Dermis blood vessel endothelial cell (primary cell): ENCODE results near the gene ADISSP. TPM values are rescaled to one million over a fixed set of nuclear protein-coding genes. Genes with fewer than 3 reads are reported as not detected.

Experiments
- DNase-seq: peaks from one replicate; pipeline ENCODE4 v3.0.0; 2010
- total RNA-seq: library from RNA; depleted of rRNA; stranded (reverse); fragments of >200 nt; gene quantifications from 2 replicates; pipeline ENCODE4 v1.2.3, GENCODE V29; 2014

ADISSP gene
- total RNA-seq, 1 donor from 2014 or later, result 12.1 TPM

DNA sequence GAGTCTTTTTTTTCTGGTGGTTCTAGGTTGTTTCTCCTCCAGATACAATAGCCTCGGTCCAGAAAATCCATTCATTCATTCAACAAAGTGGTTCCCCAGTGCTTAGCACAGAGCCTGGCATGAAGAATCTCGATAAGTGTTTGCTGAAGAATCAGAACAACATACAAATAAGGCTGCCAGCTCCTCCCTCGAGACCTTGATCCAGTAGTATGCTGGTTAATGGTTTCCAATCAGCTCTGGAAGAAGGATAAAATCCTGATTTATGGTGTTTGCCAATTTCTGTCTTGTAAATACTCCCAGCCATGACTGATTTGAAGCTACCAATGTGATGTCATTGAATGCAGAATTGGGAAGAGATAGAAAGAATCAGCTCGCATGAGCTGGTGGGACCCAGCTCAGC is 31.8 kb downstream of the ADISSP start:
- DNase-seq, result no peak

DNA sequence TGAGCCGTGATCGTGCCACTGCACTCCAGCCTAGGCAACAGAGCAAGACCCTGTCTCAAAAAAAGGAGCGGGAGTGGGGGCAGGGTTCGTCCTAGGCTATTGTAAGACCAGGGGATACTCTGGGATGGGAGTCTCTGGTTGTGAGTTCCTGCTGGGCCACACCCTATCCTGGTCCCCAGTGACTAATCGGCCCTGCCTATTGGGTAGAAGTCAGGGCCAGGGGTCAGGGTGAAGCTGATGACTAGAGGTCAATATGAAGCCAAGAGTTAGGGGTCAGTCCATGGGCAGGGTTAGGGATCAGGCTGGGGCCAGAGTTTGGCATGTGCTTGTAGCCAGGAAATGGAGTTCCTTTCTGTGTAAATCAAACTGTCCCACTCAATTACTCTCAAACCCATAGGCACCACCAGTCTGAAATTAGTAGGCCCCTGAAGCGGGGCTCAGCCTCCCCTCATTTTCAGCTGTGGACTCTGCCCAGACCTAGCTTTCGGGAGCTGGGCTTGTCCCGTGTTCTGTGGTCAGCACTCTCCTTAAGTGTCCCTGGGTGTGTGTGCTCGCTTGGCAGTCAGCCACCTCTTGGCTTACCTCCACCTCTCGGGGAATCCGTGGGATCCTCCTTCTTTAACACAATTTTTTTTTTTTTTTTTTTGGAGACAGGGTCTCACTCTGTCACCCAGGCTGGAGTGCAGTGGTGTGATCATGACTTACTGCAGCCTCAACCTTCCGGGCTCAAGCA is 33.3 kb downstream of the ADISSP start:
- DNase-seq, result no peak

DNA sequence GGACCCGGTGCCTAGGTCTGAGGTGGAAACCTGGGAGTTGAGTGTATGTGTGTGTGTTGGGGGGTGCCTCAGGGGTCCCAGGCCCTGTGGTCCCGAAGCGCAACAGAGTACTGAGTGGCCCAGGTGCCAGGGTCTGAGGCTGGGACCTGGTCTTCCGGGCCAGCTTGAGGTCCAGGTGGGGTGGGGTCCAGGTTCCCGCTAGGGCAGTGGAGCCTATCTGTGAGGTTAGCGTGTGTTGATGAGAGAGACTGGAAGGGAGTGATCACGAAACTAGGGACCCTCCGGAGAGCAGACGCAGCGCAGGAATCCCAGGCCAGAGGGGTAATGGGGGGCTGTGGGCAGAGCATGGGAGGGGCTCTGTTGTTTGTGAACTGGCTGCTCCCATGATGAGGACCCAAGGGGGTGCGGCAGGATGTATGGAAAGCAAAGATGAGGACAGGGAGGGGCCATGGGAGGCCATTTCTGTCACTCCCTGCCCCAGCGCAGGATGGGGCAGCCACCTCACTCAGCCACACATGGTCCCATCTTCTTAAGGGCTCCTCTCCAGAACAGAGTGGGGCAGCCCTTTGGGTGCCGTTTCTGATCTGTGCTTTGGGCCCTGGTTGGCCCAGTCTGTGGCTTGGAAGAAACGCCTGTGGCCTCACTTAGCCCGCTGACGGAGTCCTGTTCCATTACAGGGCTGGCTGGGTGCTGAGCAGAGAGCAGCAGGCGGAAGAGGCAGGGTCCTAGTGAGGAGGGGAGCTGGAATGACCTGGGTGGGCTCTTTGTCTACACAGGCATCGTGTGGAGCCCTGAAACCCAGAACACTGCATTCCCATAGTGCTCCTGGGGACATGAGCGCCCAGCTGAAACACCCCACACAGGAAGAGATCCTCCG is 34.2 kb downstream of the ADISSP start:
- no peak for DNase-seq

DNA sequence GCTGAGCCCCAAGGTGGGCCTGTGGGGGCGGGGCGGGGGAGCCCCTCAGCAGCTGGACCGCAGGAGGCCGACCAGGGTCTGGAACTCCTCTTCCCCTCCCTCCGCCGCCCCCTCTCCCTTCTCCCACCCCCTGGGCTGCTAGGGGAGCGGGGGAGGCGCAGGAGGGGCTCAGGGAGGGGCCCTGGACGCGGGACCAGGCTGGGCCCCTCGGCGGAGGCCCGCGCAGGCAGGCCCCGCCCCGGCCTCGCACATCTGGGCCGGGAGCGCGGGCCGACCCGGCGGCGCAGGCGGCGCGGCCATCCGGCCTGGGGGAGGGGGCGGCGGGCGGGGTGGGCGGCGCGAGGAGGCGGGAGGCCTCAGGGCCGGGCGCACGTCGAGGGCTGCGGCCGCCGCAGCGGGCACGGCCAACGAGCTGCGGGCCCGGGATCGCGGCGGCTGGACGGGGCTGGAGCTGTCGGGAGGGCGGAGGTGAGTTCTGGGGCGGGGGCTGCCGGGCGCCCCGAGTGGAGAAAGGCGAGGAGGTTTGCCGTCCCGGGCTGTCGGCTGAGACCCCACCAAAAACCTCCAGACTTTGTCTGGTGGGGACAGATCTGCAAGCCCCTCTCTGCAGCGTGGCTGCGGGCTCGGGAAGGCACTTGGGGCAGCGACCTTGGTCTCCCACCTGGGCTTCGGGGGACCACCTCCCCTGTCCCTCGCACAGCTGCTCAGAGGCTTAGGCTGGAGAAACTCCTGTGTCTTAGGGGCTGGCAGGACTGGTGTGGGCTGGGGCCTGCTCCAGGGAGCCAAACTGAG is 35.0 kb downstream of the ADISSP start, which contains the start of gene HSPA12B:
Gene HSPA12B, plus strand, starts transcription at position 359 of the 792 bp plus-strand sequence. CDS start 5,990 bp downstream, outside the sequence.
- DNase-seq, result peak; percentile 13

DNA sequence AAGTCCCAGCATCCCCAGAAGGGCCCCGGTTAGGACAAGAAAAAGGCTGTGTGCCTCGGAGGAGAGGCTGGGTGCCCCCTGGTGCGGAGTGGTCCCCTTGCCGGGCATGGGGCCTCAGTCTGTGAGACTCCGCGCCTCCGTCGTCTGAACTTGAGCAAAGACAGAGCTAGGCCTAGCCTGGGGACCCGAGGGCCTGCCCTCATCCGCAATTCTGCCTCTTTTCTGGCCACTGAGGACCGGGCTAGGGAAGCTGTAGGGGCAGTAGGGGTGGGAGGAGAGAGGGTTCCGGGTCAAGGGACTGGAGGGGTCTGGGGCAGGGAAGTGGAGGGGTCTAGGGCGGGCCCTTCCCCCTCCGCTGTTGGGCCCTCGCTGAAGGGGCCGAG is 35.6 kb downstream of the ADISSP start:
- DNase-seq, result no peak

DNA sequence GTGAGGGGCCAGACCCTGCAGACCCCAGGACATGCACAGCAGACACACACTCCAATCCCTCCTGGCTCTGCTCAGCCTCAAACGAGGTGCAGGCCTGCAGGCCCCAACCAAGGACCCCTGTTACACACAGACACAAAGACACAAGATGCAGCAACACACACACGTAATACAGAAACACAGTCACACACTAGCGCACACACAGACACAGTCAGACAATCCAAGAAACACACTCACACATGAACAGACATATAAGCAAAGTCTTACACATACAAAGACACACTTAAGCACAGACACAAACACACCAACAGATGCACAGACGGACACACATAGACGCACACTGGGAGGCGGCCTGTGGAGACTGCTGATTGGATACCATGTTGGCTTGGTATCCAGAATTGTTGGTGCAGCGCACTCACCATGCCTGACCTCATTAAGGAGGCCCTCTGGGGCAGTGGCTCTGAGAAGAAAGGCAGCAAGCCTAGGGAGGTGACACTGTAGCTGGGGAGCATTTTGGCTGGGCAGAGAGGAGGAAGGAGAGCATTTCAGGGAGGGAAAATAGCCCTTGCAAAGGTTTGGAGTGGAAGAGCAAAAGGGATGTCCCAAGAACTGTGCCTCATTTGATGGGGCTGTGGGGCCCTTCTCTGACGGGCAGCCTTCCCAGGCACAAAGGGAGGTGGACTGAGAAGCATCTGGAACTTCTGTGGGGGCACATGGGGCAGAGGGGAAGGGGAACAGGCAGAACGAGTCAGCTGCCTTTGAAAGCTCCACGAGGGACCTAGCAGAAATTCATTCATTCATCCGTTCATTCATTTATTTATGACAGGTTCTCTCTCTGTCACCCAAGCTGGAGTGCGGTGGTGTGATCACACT is 36.5 kb downstream of the ADISSP start:
- DNase-seq, result no peak

DNA sequence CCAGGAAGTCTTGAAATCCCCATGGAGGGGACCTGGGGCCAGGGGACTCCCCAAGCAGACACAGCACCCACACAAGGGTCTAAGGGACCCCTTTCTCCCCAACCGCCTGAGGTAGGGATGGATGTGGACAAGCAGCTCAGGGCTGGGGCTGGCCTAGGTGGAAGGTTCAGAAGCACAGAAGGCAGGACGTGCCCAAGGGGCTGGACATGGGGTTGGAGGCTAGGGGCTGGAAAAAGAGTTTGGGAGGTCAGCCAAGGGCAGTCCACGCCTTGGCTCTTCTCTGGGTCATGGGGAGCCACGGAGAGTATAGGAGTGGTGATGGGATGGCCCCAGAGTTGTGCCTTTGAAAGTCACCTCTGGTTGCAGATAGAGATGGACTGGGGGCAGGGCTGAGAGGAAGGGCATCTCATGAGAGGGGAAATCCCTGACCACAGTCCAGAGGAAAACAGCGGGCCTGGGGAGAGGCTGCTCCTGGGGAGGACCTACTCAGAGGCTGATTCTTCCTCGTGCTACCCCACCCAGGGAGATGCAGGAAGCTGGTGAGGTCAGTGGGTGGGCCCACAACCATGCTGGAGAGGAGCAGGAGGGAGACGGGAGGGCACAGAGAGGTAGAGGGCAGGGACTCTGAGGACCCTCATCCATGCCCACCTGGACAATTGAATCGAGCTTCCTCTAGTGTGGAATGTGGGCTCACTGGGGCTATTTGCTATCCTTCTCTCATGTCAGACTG is 37.6 kb downstream of the ADISSP start:
- no peak for DNase-seq

DNA sequence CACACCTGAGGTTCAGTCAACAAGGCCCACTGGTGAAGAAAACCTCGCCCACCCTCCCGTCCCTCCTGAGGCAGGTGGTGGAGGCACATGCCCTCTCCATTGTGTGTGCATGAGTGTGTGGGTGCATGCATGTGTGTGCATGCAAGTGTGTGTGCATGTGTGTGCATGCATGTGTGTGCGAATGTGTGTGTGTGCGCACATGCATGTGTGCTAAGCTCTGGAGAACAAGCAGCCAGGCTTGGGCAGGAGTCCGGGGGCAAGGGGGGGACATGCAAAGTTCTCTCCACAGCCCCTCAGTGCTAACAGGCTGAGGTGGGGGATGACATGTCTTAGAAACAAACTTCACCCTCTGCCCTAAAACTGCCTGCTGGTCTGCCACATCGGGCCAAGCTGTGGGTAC is 38.2 kb downstream of the ADISSP start:
- no peak for DNase-seq

DNA sequence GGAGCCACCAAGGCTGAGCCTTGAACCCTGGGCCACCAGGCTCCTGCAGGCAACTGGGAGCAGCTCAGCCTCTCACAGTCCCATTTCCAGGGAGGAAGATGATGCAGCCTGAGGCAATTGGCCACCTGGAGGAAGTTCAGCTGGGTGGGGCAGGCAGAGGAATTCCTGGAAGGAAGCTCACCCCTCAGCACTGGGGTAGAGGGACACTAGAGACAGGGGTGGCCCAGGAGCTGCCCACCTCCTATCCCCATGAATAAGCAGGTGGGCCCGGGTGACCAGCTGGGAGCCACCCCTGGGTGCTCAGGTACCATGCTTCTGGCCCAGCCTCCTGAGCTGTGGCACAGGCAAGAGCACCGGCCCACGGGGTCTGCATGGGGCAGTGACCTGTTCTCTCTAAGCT is 38.7 kb downstream of the ADISSP start:
- no peak for DNase-seq

DNA sequence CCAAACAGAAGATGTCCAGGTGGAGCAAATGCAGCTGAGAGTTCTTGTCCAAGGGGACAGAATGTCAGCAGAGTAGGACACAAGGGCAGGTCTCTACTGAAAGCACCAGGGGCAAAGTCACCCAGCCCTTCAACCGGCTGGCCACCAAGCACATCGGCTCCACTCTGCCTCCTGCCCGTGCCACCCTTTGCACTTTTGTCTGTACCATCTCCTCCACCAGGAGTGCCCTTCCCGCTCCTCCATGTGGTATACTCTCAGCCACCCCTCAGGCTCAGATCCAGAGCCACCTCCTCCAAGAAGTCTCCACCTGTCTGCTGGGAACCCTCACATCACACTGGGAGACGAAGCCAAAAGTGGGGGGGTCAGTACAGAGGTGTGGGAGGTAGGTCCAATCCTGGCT is 39.2 kb downstream of the ADISSP start:
- no peak for DNase-seq

DNA sequence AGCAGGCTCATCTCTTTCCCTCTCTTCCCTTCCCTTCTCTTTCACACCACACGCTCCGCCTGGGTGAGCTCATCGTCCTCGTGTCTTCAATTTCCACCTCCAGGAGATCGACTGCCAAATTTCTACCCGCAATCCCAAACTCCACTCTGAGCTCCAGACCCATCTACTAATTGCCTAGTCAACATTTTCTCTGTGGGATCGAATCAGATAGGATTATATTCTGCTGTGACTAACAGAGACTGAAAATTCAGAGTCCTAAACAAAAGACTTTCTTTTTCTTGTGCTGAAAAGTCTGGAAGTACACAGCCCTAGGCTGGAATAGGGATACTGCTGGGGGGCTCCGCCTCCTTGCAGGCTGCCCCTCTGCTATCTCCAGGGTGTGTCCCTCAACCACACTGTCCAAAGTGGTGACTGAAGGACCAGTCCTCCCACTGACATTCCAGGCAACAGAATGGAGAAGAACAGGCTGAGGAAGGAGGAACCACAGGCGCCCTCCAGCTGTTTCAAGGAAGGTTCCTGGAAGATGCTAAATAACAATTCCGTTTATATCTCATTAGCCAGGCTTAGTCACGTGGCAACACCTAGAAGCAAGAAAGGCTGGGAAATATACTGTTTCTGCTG is 40.0 kb downstream of the ADISSP start:
- DNase-seq, result no peak

DNA sequence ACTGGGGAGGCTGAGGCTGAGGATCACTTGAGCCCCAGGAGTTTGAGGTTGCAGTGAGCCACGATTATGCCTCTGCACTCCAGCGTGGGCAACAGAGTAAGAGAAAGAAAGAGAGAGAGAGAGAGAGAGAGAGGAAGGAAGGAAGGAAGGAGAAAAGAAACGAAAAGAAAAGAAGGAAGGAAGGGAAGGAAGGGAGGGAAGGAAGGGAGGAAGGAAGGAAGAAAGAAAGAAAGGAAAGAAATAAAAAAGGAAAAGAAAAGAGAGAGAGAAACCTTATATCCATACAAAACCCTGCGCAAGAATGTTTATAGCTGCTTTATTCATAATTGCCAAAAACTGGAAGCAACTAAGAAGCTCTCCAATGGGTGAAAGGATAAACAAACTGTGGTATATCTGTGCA is 43.2 kb downstream of the ADISSP start:
- no peak for DNase-seq

DNA sequence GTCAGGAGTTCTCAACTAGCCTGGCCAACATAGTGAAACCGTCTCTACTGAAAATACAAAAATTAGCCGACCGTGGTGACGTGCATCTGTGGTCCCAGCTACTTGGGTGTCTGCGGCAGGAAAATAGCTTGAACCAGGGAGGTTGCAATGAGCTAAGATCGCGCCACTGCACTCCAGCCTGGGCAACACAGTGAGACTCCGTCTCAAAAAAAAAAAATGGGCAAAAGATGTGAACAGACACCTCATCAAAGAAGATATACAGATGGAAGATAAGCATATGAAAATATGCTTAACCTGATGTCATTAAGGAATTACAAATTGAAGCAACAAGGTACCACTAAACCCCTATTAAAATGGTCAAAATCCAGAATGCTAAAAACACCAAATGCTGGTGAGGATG is 44.3 kb downstream of the ADISSP start:
- DNase-seq, result no peak

DNA sequence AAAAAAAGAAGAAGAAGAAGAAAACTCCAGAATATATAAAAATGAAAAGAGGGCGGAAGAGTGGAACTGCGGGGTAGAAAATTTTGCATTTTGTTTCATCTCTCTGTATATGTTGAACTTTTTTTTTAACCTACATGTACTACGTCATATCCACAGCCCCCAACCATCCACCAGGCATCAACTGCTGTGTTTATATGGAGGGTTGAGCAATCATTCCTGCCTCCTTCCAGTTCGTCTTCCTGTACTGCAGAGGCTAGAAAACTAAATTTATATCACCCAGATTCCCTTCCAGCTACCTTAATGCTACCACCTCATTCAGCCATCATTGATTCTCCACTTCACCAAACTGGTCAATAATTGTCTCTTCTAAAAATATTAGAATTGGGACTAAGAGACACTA is 45.6 kb downstream of the ADISSP start:
- DNase-seq, result no peak

DNA sequence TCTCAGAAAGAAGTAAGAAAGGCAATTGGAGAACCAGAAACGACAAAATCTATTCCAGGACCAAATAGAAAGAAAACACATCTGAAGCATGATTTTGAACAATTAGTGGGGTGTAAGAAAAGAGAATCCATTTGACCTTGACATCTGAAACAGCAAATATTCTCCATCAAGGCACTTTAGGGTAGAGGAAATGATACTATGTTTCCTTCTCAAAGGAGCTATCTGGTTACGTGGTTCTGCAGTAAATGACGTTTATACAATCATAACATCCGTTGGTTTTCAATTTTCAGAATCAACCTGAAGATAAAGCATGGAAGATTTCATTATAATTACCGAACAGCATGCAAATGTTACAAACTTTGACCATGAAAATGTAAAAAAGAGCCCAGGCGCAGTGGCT is 46.9 kb downstream of the ADISSP start:
- DNase-seq, result no peak

DNA sequence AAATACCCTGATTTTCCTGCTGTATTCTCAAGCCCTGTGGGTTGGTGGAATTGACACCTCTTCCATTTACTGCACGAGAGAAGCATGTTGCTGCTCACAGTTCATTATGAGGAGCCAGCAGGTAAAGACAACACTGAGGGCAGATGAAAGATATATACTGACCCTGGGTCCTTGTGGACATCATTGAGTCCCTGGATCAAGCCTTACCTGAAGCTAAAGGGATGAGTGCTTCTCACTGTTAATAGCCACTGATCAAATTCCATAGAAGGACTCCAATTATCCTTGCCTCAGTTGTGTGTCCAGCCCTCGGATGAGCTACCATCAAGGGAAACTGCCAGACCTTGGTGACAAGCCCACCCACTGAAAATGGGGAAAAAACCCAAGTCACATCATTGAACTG is 47.5 kb downstream of the ADISSP start:
- DNase-seq, result no peak

DNA sequence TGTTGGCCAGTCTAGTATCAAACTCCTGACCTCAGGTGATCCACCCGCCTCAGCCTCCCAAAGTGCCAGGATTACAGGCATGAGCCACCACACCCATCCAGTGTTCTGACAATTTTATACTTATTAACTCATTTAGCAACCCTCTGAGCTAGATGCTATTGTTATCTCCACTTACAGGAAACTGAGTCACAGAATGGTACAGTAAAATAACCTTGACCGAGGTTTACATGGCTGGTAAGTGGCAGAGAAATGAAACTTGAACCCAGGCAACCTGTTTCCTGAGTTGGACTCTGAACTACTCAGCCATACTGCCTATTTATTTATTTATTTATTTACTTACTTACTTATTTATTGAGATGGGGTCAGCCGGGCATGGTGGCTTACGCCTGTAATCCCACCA is 48.5 kb downstream of the ADISSP start:
- DNase-seq, result peak; percentile 50

DNA sequence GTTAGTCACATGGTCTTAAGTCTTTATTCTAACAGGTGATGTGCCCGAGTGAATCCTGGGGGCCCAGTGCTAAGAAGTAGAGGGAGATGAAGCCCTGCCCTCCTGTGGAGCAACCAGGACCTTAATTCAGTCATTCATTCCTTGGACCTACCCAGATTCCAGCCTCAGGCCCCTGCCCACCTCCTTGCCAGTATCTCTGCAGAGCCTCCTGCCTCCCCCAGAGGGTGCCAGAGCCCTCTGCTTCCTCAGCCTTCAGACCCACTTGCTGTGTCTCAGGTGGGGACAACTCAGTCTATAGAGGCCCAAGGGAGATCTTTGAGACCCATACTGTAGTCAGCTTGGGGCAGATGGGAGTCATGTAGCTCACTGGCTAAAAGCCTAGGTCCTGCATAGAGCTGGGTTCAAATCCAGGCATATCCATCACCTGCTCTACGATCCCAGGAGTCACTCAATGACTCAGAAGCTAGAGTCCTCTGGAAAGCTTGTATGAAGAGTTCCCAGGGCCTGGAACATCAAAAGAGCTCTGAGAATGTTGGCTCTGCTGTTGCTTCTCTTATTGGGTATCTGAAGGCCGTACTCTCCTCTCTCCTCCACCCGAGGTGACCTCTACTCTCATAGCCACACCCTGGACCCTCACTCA is 51.2 kb downstream of the ADISSP start:
- DNase-seq, result peak; percentile 80

DNA sequence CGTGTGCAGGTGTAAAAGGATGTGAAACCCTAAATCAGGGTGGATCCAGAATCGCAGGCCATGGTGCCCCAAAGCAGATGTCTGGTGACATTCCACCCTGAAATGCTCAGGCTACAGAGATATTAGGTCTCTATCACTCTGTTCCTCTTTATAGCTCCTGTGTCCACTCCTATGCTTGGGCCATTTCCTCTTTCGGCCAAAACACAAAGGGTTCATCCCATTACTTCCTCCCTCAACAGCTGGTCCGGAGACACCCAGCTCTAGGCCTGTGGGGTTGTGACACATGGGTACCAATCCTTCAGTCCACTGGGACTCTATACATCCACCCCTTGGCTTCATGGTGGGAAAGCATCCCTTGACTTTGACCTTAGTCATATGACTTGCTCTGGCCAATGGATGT is 53.5 kb downstream of the ADISSP start:
- DNase-seq, result no peak

DNA sequence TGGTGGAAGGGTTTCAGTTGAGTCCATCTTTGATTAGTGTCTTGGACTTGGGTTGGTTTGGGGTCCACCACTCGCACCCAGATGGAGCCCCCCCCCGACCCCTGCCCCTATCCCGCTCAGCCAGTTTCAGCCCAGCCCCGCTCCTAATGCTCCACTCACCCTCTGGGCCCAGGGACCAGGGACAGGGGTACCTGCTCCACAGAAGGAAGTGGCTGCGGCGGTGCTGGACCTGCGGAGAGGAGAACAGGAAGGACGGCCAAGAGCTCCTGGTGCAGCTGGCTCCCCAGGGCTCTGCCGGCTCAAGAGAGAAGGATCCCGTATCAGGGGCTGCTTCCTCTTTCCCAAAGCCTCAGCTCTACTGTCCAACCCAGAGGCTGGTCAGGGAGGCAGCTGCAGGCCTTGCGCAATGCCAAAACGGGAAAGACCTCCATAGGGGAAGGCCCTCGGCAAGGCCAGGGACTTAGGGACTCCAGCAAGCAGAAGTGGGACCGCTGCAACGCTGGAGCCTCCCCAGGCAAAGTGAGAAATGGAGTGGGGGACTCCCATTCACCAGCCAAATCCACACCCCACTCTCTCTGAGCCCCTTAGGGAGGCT is 55.2 kb downstream of the ADISSP start, which contains the start of gene SIGLEC1:
Gene SIGLEC1, minus strand, starts transcription at position 322 of the 595 bp plus-strand sequence. CDS start 5,472 bp downstream, outside the sequence.
- DNase-seq, result no peak
